ENCODE measurements around the gene NDST3.

Gene NDST3

GRCh38 chr4:118034053-118034785 lies at the start of gene NDST3:
Gene NDST3, plus strand, starts transcription at chr4:118034486. Its CDS starts 19,425 bp downstream, at chr4:118053911.
- DNase-seq, result peak; percentile 62

- DNase-seq, result no peak
These were observed 48.0 kb upstream of the NDST3 start for GRCh38 chr4:117986321-117986720.

- DNase-seq, result no peak
These were observed 46.8 kb upstream of the NDST3 start for GRCh38 chr4:117987464-117987863.

GRCh38 chr4:117996891-117997290 lies 37.4 kb upstream of the NDST3 start:
- peak; percentile 16 for DNase-seq

- DNase-seq, result no peak
These were observed 30.2 kb upstream of the NDST3 start for GRCh38 chr4:118004088-118004487.

GRCh38 chr4:118005883-118006282 lies 28.4 kb upstream of the NDST3 start:
- no peak for DNase-seq

GRCh38 chr4:118012142-118012541 lies 22.1 kb upstream of the NDST3 start:
- DNase-seq, result no peak

GRCh38 chr4:118014831-118015230 lies 19.5 kb upstream of the NDST3 start:
- no peak for DNase-seq

GRCh38 chr4:118018381-118019145 lies 15.7 kb upstream of the NDST3 start:
- DNase-seq, result no peak

GRCh38 chr4:118026806-118027205 lies 7.5 kb upstream of the NDST3 start:
- no peak for DNase-seq

- DNase-seq, result no peak
These were observed 5.1 kb upstream of the NDST3 start for GRCh38 chr4:118029224-118029623.

GRCh38 chr4:118032691-118033090 lies 1.6 kb upstream of the NDST3 start:
- DNase-seq, result no peak

GRCh38 chr4:118033148-118034052 lies 886 bp upstream of the NDST3 start:
- DNase-seq, result peak; percentile 59

- no peak for DNase-seq
These were observed 1.0 kb downstream of the NDST3 start for GRCh38 chr4:118035309-118035708.

GRCh38 chr4:118036336-118036735 lies 2.0 kb downstream of the NDST3 start:
- DNase-seq, result no peak

GRCh38 chr4:118037955-118038354 lies 3.7 kb downstream of the NDST3 start:
- DNase-seq, result no peak

- DNase-seq, result no peak
These were observed 12.0 kb downstream of the NDST3 start for GRCh38 chr4:118046323-118046722.

- DNase-seq, result no peak
These were observed 12.8 kb downstream of the NDST3 start for GRCh38 chr4:118047043-118047442.

GRCh38 chr4:118058955-118059354 lies 24.7 kb downstream of the NDST3 start:
- no peak for DNase-seq

- DNase-seq, result no peak
These were observed 25.1 kb downstream of the NDST3 start for GRCh38 chr4:118059397-118059796.

- no peak for DNase-seq
These were observed 42.9 kb downstream of the NDST3 start for GRCh38 chr4:118076958-118077766.

- no peak for DNase-seq
These were observed 43.5 kb downstream of the NDST3 start for GRCh38 chr4:118077767-118078105.

- no peak for DNase-seq
These were observed 47.1 kb downstream of the NDST3 start for GRCh38 chr4:118081434-118081833.
